ENCODE measurements around the gene ASB1. TPM values are rescaled to one million over a fixed set of nuclear protein-coding genes. Genes with fewer than 3 reads are reported as not detected.

Gene ASB1
- polyA plus RNA-seq, 1 of the 3 experiments (the other 2 are of a cell fraction), result 33.3 TPM

- Histone ChIP-seq H2AFZ (ENCODE audit: low read depth) (no peak overlapping the region), H3K9ac (no peak overlapping the region), H3K9me2 (no peaks in the 10 kb centered on the region), H3K4me1 (ENCODE audit: control insufficient read depth in 1 of 2, insufficient read depth in 2 of 2, low read depth in 1 of 2, low read length in 1 of 2) (peaks cover 0 to 4% of the 10 kb centered on the region in 2 experiments; a peak in 1 of 4 replicates), H3K4me3 (ENCODE audit: low read depth in 2 of 2, low read length in 1 of 2) (no peak overlapping the region), H3K9me3 (no peaks in the 10 kb centered on the region), H3K27ac (ENCODE audit: low read depth in 2 of 2, low read length in 1 of 2) (no peak overlapping the region), H3K4me2 (no peak overlapping the region), H3K36me3 (replicated peaks in 1 of 2; ENCODE audit: control insufficient read depth in 1 of 2, insufficient read depth in 2 of 2, low read length in 1 of 2) (peaks cover 0 to 7% of the 10 kb centered on the region in 2 experiments), H3K27me3 (ENCODE audit: insufficient read depth) (no peaks in the 10 kb centered on the region), H4K20me1 (ENCODE audit: insufficient read depth) (no peaks in the 10 kb centered on the region), H3K79me2 (ENCODE audit: insufficient read depth) (no peaks in the 10 kb centered on the region), H3F3A (replicated peaks; ENCODE audit: insufficient read depth) (no peaks in the 10 kb centered on the region)
- ChIA-PET CTCF (no interaction called here), POLR2A (no interaction called here)
- DNase-seq, result no peak
- WGBS (ENCODE audit: low lambda C conversion rate), result 93% methylated on average over 2 of the region's 2 CpGs
- TF ChIP-seq GABPA (IDR thresholded peaks at IDR 0.05; ENCODE audit: low read depth) (no peak), GATA2 (CRISPR knock-in tag; IDR thresholded peaks at IDR 0.05) (no peak), ELF1 (IDR thresholded peaks at IDR 0.05) (no peak), YY1 (IDR thresholded peaks at IDR 0.05; ENCODE audit: low read depth) (no peak), CTCF (IDR thresholded peaks at IDR 0.05) (no peak), RXRA (IDR thresholded peaks at IDR 0.05; ENCODE audit: borderline replicate concordance, low read depth) (no peak), TEAD4 (IDR thresholded peaks at IDR 0.05; ENCODE audit: borderline replicate concordance, insufficient read depth) (no peak), IRF3 (IDR thresholded peaks at IDR 0.05; ENCODE audit: low read depth, low read length) (no peak), RAD21 (IDR thresholded peaks at IDR 0.05; ENCODE audit: low read length) (no peak), SMC3 (IDR thresholded peaks at IDR 0.05; ENCODE audit: low read depth, low read length) (no peak), RFX5 (IDR thresholded peaks at IDR 0.05; ENCODE audit: low read length) (no peak), FOSL2 (IDR thresholded peaks at IDR 0.05; ENCODE audit: borderline replicate concordance, low read depth) (no peak)
- TF ChIP-seq, protein P1, sequence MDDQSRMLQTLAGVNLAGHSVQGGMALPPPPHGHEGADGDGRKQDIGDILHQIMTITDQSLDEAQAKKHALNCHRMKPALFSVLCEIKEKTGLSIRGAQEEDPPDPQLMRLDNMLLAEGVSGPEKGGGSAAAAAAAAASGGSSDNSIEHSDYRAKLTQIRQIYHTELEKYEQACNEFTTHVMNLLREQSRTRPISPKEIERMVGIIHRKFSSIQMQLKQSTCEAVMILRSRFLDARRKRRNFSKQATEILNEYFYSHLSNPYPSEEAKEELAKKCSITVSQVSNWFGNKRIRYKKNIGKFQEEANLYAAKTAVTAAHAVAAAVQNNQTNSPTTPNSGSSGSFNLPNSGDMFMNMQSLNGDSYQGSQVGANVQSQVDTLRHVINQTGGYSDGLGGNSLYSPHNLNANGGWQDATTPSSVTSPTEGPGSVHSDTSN (IDR thresholded peaks at IDR 0.05), result no peak
- TF ChIP-seq, protein P2, sequence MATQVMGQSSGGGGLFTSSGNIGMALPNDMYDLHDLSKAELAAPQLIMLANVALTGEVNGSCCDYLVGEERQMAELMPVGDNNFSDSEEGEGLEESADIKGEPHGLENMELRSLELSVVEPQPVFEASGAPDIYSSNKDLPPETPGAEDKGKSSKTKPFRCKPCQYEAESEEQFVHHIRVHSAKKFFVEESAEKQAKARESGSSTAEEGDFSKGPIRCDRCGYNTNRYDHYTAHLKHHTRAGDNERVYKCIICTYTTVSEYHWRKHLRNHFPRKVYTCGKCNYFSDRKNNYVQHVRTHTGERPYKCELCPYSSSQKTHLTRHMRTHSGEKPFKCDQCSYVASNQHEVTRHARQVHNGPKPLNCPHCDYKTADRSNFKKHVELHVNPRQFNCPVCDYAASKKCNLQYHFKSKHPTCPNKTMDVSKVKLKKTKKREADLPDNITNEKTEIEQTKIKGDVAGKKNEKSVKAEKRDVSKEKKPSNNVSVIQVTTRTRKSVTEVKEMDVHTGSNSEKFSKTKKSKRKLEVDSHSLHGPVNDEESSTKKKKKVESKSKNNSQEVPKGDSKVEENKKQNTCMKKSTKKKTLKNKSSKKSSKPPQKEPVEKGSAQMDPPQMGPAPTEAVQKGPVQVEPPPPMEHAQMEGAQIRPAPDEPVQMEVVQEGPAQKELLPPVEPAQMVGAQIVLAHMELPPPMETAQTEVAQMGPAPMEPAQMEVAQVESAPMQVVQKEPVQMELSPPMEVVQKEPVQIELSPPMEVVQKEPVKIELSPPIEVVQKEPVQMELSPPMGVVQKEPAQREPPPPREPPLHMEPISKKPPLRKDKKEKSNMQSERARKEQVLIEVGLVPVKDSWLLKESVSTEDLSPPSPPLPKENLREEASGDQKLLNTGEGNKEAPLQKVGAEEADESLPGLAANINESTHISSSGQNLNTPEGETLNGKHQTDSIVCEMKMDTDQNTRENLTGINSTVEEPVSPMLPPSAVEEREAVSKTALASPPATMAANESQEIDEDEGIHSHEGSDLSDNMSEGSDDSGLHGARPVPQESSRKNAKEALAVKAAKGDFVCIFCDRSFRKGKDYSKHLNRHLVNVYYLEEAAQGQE (IDR thresholded peaks at IDR 0.05; ENCODE audit: low read depth, low read length), result no peak
- TF ChIP-seq, protein P3, sequence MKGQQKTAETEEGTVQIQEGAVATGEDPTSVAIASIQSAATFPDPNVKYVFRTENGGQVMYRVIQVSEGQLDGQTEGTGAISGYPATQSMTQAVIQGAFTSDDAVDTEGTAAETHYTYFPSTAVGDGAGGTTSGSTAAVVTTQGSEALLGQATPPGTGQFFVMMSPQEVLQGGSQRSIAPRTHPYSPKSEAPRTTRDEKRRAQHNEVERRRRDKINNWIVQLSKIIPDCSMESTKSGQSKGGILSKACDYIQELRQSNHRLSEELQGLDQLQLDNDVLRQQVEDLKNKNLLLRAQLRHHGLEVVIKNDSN (IDR thresholded peaks at IDR 0.05; ENCODE audit: borderline replicate concordance, low read depth), result no peak
These were observed 7.7 kb upstream of the ASB1 start for GRCh38 chr2:238418999-238419546.

Measured in SK-N-SH (cell line).